ENCODE results near the gene CASQ2. TPM values are rescaled to one million over a fixed set of nuclear protein-coding genes. Genes with fewer than 3 reads are reported as not detected.

Gene CASQ2
- total and polyA plus RNA-seq, 2 donors (not counting 3 experiments of a cell fraction or from before 2014, with no cell fraction given) = not detected

DNA sequence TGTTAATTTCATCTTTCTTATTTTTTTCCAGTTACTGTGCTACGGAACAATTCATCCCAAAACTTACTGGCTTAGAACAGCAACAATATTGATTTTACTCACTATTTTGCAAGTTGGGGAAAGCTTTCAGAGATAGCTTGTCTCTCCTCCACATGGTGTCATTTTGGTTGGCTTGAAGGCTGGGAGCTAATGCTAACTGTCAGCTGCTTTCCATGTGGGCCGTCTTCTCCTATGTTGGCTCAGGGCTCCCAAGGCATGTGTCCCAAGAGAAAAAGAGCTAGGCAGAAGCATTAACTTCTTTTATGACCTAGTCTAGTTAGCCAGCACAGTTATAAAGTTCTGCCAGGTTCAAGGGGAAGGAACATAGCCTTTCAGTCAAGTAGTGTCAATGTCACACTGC lies 33.9 kb upstream of the CASQ2 start:
- ChIA-PET POLR2A (no interaction called here), CTCF (interaction anchor here (1.1 to 7.3 kb wide), 3 partner anchors 180 to 219 kb away, joined by 4 to 133 read pairs (median 4); no protein-coding TSS in a partner anchor)
- Histone ChIP-seq H3K4me2 (ENCODE audit: insufficient read depth, low read length) (no peak overlapping the region), H3K9ac (replicated peaks; ENCODE audit: extremely low read depth, insufficient read depth, low read length) (no peak overlapping the region), H3K36me3 (ENCODE audit: control insufficient read depth in 2 of 2, extremely low read depth in 1 of 2, insufficient read depth in 2 of 2, low read length in 2 of 2) (no peaks in the 10 kb centered on the region), H2AFZ (ENCODE audit: low read depth, low read length) (no peak overlapping the region), H3K9me1 (replicated peaks; ENCODE audit: control insufficient read depth, extremely low read depth, insufficient read depth, low read length) (no peaks in the 10 kb centered on the region), H3K27me3 (ENCODE audit: control insufficient read depth in 2 of 2, insufficient read depth in 2 of 2, low read length in 2 of 2) (peaks cover 5 to 8% of the 10 kb centered on the region in 2 experiments), H3K27ac (ENCODE audit: insufficient read depth, low read depth, low read length) (no peak overlapping the region), H3K79me2 (ENCODE audit: control insufficient read depth, insufficient read depth, low read length) (no peaks in the 10 kb centered on the region), H3K4me1 (ENCODE audit: control insufficient read depth, extremely low read depth, insufficient read depth, low read length) (no peaks in the 10 kb centered on the region), H3K4me3 (replicated peaks in 1 of 3; ENCODE audit: insufficient read depth in 1 of 3, low read depth in 1 of 3, low read length in 3 of 3) (no peak overlapping the region), H4K20me1 (replicated peaks; ENCODE audit: control insufficient read depth, extremely low read depth, insufficient read depth, low read length) (no peaks in the 10 kb centered on the region), H3K9me3 (replicated peaks; ENCODE audit: control insufficient read depth, insufficient read depth, low read length) (no peaks in the 10 kb centered on the region)
- dilution Hi-C loops (cut with MboI; ENCODE audit: extremely low pct_ligation_motif_present, low sequenced_read_pairs) (no loop called here), intact Hi-C loops (cut with micrococcal nuclease) (no loop called here)
- DNase-seq (ENCODE audit: low read depth, low spot score) (no peak), FAIRE-seq (no peak)
- TF ChIP-seq POLR2AphosphoS5 (IDR thresholded peaks at IDR 0.05; ENCODE audit: insufficient read depth, low read depth, low read length) (no peak), POLR2A (IDR thresholded peaks at IDR 0.05; ENCODE audit: low read depth, low read length) (no peak), JUN (IDR thresholded peaks at IDR 0.05; ENCODE audit: borderline replicate concordance, insufficient read depth, insufficient read length, low read depth) (no peak), FOS (IDR thresholded peaks at IDR 0.05; ENCODE audit: borderline replicate concordance, insufficient read depth, low read length) (no peak), MYC (IDR thresholded peaks at IDR 0.05; ENCODE audit: low read depth, low read length) (no peak), EZH2 (IDR thresholded peaks at IDR 0.05; ENCODE audit: borderline replicate concordance, low read depth, low read length, severe bottlenecking) (no peak), GATA2 (IDR thresholded peaks at IDR 0.05; ENCODE audit: insufficient read depth, insufficient read length, low read depth, low read length) (no peak)
- TF ChIP-seq, protein P1, sequence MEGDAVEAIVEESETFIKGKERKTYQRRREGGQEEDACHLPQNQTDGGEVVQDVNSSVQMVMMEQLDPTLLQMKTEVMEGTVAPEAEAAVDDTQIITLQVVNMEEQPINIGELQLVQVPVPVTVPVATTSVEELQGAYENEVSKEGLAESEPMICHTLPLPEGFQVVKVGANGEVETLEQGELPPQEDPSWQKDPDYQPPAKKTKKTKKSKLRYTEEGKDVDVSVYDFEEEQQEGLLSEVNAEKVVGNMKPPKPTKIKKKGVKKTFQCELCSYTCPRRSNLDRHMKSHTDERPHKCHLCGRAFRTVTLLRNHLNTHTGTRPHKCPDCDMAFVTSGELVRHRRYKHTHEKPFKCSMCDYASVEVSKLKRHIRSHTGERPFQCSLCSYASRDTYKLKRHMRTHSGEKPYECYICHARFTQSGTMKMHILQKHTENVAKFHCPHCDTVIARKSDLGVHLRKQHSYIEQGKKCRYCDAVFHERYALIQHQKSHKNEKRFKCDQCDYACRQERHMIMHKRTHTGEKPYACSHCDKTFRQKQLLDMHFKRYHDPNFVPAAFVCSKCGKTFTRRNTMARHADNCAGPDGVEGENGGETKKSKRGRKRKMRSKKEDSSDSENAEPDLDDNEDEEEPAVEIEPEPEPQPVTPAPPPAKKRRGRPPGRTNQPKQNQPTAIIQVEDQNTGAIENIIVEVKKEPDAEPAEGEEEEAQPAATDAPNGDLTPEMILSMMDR (IDR thresholded peaks at IDR 0.05; ENCODE audit: extremely low read depth in 1 of 2, insufficient read depth in 1 of 2, low read depth in 1 of 2, low read length in 2 of 2) = no peak
- TF ChIP-seq, protein P2, sequence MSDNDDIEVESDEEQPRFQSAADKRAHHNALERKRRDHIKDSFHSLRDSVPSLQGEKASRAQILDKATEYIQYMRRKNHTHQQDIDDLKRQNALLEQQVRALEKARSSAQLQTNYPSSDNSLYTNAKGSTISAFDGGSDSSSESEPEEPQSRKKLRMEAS (IDR thresholded peaks at IDR 0.05; ENCODE audit: insufficient read depth, insufficient read length) = no peak
- no TSS peak for BruUV-seq (replicated peaks)

All from endothelial cell of umbilical vein (primary cell).